HFF-Myc (cell line): Measurements from ENCODE around the gene CASP5.

Experiments used
- DNase-seq: peaks from one replicate; pipeline ENCODE4 v3.0.0-alpha.2; 2011; ENCODE audit warnings: low read depth; ENCODE audit errors: extremely low read depth
- H3K4me3 ChIP-seq: replicated peaks from 2 replicates; pipeline ENCODE4 v1.5.1; 2011; ENCODE audit warnings: low read depth, mild to moderate bottlenecking, control low read depth, low read length
- TF ChIP-seq, protein P1 (sequence below): IDR thresholded peaks from 2 replicates; pipeline ENCODE4 v1.5.1; 2012; ENCODE audit warnings: mild to moderate bottlenecking, low read depth, low read length, control low read depth; ENCODE audit errors: missing control alignments

CASP5 gene

GRCh38 chr11:104946907-104947306 is 76.1 kb downstream of the CASP5 start:
- no peak overlapping the region for H3K4me3 ChIP-seq
- DNase-seq = no peak
- TF ChIP-seq, protein P1, sequence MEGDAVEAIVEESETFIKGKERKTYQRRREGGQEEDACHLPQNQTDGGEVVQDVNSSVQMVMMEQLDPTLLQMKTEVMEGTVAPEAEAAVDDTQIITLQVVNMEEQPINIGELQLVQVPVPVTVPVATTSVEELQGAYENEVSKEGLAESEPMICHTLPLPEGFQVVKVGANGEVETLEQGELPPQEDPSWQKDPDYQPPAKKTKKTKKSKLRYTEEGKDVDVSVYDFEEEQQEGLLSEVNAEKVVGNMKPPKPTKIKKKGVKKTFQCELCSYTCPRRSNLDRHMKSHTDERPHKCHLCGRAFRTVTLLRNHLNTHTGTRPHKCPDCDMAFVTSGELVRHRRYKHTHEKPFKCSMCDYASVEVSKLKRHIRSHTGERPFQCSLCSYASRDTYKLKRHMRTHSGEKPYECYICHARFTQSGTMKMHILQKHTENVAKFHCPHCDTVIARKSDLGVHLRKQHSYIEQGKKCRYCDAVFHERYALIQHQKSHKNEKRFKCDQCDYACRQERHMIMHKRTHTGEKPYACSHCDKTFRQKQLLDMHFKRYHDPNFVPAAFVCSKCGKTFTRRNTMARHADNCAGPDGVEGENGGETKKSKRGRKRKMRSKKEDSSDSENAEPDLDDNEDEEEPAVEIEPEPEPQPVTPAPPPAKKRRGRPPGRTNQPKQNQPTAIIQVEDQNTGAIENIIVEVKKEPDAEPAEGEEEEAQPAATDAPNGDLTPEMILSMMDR = peak; percentile 29
